HEK293 (cell line): ENCODE measurements around the gene SYNGAP1.
"Not testable (repeated sequence)": the region's sequence is repeated elsewhere in the genome, so short reads cannot be mapped to it uniquely, and the experiment has no call there.

Source experiments
- CTCF ChIA-PET: fragments of 350-600 bp; formaldehyde crosslinking; extraction: SDS; loops from one replicate; lab custom pipeline; 2021; ENCODE audit warnings: antibody characterized with exemption; lab: Yijun Ruan, JAX
- POLR2A ChIA-PET: fragments of 300-600 bp; formaldehyde crosslinking; extraction: SDS; loops from one replicate; lab custom pipeline; 2020; ENCODE audit warnings: antibody characterized with exemption, inconsistent platforms; lab: Yijun Ruan, JAX
- H3K27ac ChIP-seq: fragments of 200-500 bp; sonication (Bioruptor generic); 2 replicates; pipeline ENCODE4 v1.5.1; 2014; ENCODE audit warnings: low read depth, low read length, control low read depth, inconsistent platforms; ENCODE audit errors: extremely low read depth
- H3K36me3 ChIP-seq, 2 experiments: fragments of 200-500 bp in 1 of 2; sonication (Bioruptor generic) in 1 of 2; 1 replicate in 1 of 2; 2 replicates in 1 of 2; pipeline ENCODE4 v1.5.1; 2014 to 2017; ENCODE audit warnings: inconsistent platforms in 2 of 2, low read length in 2 of 2; ENCODE audit not compliant: control insufficient read depth in 2 of 2, insufficient read depth in 1 of 2
- H3K4me1 ChIP-seq: fragments of 200-500 bp; sonication (Bioruptor generic); 2 replicates; pipeline ENCODE4 v1.5.1; 2014; ENCODE audit warnings: mild to moderate bottlenecking, low read length, inconsistent platforms; ENCODE audit not compliant: control insufficient read depth, insufficient read depth
- H3K4me3 ChIP-seq: 2 replicates; pipeline ENCODE4 v1.5.1; 2011; ENCODE audit warnings: low read depth, mild to moderate bottlenecking, control low read depth, low read length, moderate library complexity
- H3K9me3 ChIP-seq: fragments of 200-500 bp; sonication (Bioruptor generic); 2 replicates; pipeline ENCODE4 v1.5.1; 2014; ENCODE audit warnings: low read depth, low read length, inconsistent platforms; ENCODE audit not compliant: control insufficient read depth, insufficient read depth
- IKZF3 ChIP-seq: fragments of 450-650 bp; IDR thresholded peaks from 2 replicates; pipeline ENCODE4 v1.5.0; 2018; ENCODE audit warnings: missing biosample characterization, mild to moderate bottlenecking, missing genetic modification characterization, moderate library complexity
- MYNN ChIP-seq: fragments of 450-650 bp; formaldehyde crosslinking; IDR thresholded peaks from 2 replicates; pipeline ENCODE4 v1.5.1; 2016; ENCODE audit warnings: missing biosample characterization, missing genetic modification characterization, borderline replicate concordance
- MZF1 ChIP-seq: fragments of 450-650 bp; formaldehyde crosslinking; IDR thresholded peaks from 2 replicates; pipeline ENCODE4 v1.5.1; 2017; ENCODE audit warnings: missing biosample characterization, missing genetic modification characterization, borderline replicate concordance
- PRDM10 ChIP-seq: fragments of 450-650 bp; formaldehyde crosslinking; IDR thresholded peaks from 2 replicates; pipeline ENCODE4 v1.5.1; 2016; ENCODE audit warnings: missing biosample characterization, missing genetic modification characterization
- ZEB2 ChIP-seq: fragments of 450-650 bp; formaldehyde crosslinking; IDR thresholded peaks from 2 replicates; pipeline ENCODE4 v1.5.1; 2016; ENCODE audit warnings: missing biosample characterization, missing genetic modification characterization
- ZFP41 ChIP-seq: fragments of 450-650 bp; formaldehyde crosslinking; IDR thresholded peaks from 2 replicates; pipeline ENCODE4 v1.5.1; 2016; ENCODE audit warnings: missing biosample characterization, missing genetic modification characterization, borderline replicate concordance
- ZNF266 ChIP-seq: fragments of 450-650 bp; formaldehyde crosslinking; IDR thresholded peaks from 2 replicates; pipeline ENCODE4 v1.5.1; 2016; ENCODE audit warnings: missing biosample characterization, missing genetic modification characterization, low read depth
- ZNF324 ChIP-seq: fragments of 450-650 bp; formaldehyde crosslinking; IDR thresholded peaks from 2 replicates; pipeline ENCODE4 v1.5.1; 2016; ENCODE audit warnings: missing biosample characterization, missing genetic modification characterization
- ZNF362 ChIP-seq: fragments of 450-650 bp; formaldehyde crosslinking; IDR thresholded peaks from 2 replicates; pipeline ENCODE4 v1.5.1; 2016; ENCODE audit warnings: missing biosample characterization, missing genetic modification characterization
- ZNF426 ChIP-seq: fragments of 450-650 bp; formaldehyde crosslinking; IDR thresholded peaks from 2 replicates; pipeline ENCODE4 v1.5.1; 2017; ENCODE audit warnings: missing biosample characterization, missing genetic modification characterization, mild to moderate bottlenecking, inconsistent platforms, moderate library complexity
- ZNF473 ChIP-seq: fragments of 450-650 bp; formaldehyde crosslinking; IDR thresholded peaks from 2 replicates; pipeline ENCODE4 v1.5.1; 2017; ENCODE audit warnings: missing biosample characterization, missing genetic modification characterization
- ZNF518A ChIP-seq: fragments of 450-650 bp; formaldehyde crosslinking; conservative IDR thresholded peaks from 2 replicates; pipeline ENCODE4 v1.5.1; 2016; ENCODE audit warnings: low read depth, missing biosample characterization, missing genetic modification characterization
- ZNF580 ChIP-seq: fragments of 450-650 bp; formaldehyde crosslinking; IDR thresholded peaks from 2 replicates; pipeline ENCODE4 v1.5.1; 2016; ENCODE audit warnings: missing biosample characterization, missing genetic modification characterization
- ZNF600 ChIP-seq: fragments of 450-650 bp; formaldehyde crosslinking; IDR thresholded peaks from 2 replicates; pipeline ENCODE4 v1.5.1; 2016; ENCODE audit warnings: missing biosample characterization, missing genetic modification characterization
- ZNF777 ChIP-seq: fragments of 450-650 bp; formaldehyde crosslinking; IDR thresholded peaks from 2 replicates; pipeline ENCODE4 v1.5.1; 2017; ENCODE audit warnings: missing biosample characterization, missing genetic modification characterization, borderline replicate concordance
- ZNF792 ChIP-seq: fragments of 450-650 bp; formaldehyde crosslinking; IDR thresholded peaks from 2 replicates; pipeline ENCODE4 v1.5.1; 2016; ENCODE audit warnings: missing biosample characterization, missing genetic modification characterization
- ZXDB ChIP-seq: fragments of 450-650 bp; formaldehyde crosslinking; IDR thresholded peaks from 2 replicates; pipeline ENCODE4 v1.5.1; 2016; ENCODE audit warnings: missing biosample characterization, missing genetic modification characterization

SYNGAP1 gene

GRCh38 chr6:33379184-33379583 lies 40.7 kb upstream of the SYNGAP1 start:
- peak; percentile 65; the same call in 1 of the 2 replicates for TF ChIP-seq ZNF362 (tag by site-specific recombination)
- TF ChIP-seq, all 188 proteins: peak for 1; not testable (repeated sequence) for 187
- not testable (repeated sequence) for H3K36me3 ChIP-seq, H3K4me1 ChIP-seq, H3K9me3 ChIP-seq, H3K4me3 ChIP-seq, H3K27ac ChIP-seq
- POLR2A ChIA-PET, result interaction anchor here (0.7 kb wide), 1 partner anchor 18 kb away, joined by 5 read pairs; no protein-coding TSS in a partner anchor
- CTCF ChIA-PET, result interaction anchor here (0.8 to 2.4 kb wide), 2 partner anchors 11 to 34 kb away, joined by 5 to 9 read pairs; no protein-coding TSS in a partner anchor

- TF ChIP-seq MZF1 (tag by site-specific recombination) (no peak), ZNF600 (peak; percentile 38; the same call in 1 of the 2 replicates), ZNF792 (tag by site-specific recombination) (no peak), ZEB2 (tag by site-specific recombination) (no peak), ZNF777 (tag by site-specific recombination) (no peak), ZNF324 (tag by site-specific recombination) (no peak), ZNF266 (no peak), PRDM10 (tag by site-specific recombination) (peak; percentile 67)
- TF ChIP-seq, all 188 proteins: peak for 2
- Histone ChIP-seq H3K27ac (no peak overlapping the region), H3K9me3 (no peaks in the 10 kb centered on the region), H3K36me3 (no peaks in the 10 kb centered on the region), H3K4me3 (no peak overlapping the region), H3K4me1 (no peaks in the 10 kb centered on the region)
- ChIA-PET CTCF (interaction anchor here (0.7 kb wide), 1 partner anchor 659 kb away, joined by 3 read pairs; no protein-coding TSS in a partner anchor), POLR2A (no interaction called here)
These were observed 39.4 kb upstream of the SYNGAP1 start for GRCh38 chr6:33380272-33380981.

GRCh38 chr6:33383427-33384185 lies 36.3 kb upstream of the SYNGAP1 start:
- Histone ChIP-seq H3K9me3 (no peaks in the 10 kb centered on the region), H3K4me1 (no peaks in the 10 kb centered on the region), H3K36me3 (no peaks in the 10 kb centered on the region), H3K4me3 (no peak overlapping the region), H3K27ac (no peak overlapping the region)
- POLR2A ChIA-PET, result no interaction called here
- CTCF ChIA-PET, result interaction anchor here (0.6 to 1.5 kb wide), 13 partner anchors 8 to 305 kb away, joined by 3 to 7 read pairs (median 3); no protein-coding TSS in a partner anchor
- TF ChIP-seq MYNN (tag by site-specific recombination), result no peak
- TF ChIP-seq ZNF518A, result no peak
- TF ChIP-seq ZFP41, result no peak
- TF ChIP-seq ZNF426 (tag by site-specific recombination), result no peak
- no peak for TF ChIP-seq ZNF473 (tag by site-specific recombination)
- no peak for TF ChIP-seq ZXDB (tag by site-specific recombination)
- no peak for TF ChIP-seq ZNF580 (tag by site-specific recombination)
- TF ChIP-seq IKZF3 (tag by site-specific recombination), result no peak
